HUES48 (cell line): Measurements from ENCODE around the gene STYXL2.

ENCODE experiments used
- H3K27ac ChIP-seq: one replicate; pipeline ENCODE4 v1.7.0; 2013; ENCODE audit warnings: low read depth, low read length, inconsistent platforms
- H3K27me3 ChIP-seq: 2 replicates; pipeline ENCODE4 v1.6.1; 2013; ENCODE audit warnings: mild to moderate bottlenecking, low read length; ENCODE audit not compliant: control insufficient read depth, insufficient read depth
- H3K36me3 ChIP-seq: 2 replicates; pipeline ENCODE4 v1.6.1; 2013; ENCODE audit warnings: low read length; ENCODE audit not compliant: control insufficient read depth, insufficient read depth
- H3K4me1 ChIP-seq: 2 replicates; pipeline ENCODE4 v1.6.1; 2013; ENCODE audit warnings: mild to moderate bottlenecking, low read length; ENCODE audit not compliant: control insufficient read depth, insufficient read depth
- H3K4me3 ChIP-seq: 2 replicates; pipeline ENCODE4 v1.5.1; 2013; ENCODE audit warnings: mild to moderate bottlenecking, low read depth, low read length
- H3K9ac ChIP-seq: 2 replicates; pipeline ENCODE4 v1.6.1; 2013; ENCODE audit warnings: mild to moderate bottlenecking, low read depth, low read length, moderate library complexity
- H3K9me3 ChIP-seq: 2 replicates; pipeline ENCODE4 v1.6.1; 2013; ENCODE audit warnings: low read length; ENCODE audit not compliant: control insufficient read depth, insufficient read depth

Gene STYXL2

GRCh38 chr1:167093846-167094516, at the start of gene STYXL2:
STYXL2 (plus strand) TSS chr1:167094075; CDS start chr1:167094850, 775 bp downstream.
- H3K27ac ChIP-seq: no peak within 1 kb of the TSS
- H3K36me3 ChIP-seq: no peaks in the 10 kb centered on the region
- H3K27me3 ChIP-seq: no peaks in the 10 kb centered on the region
- no peaks in the 10 kb centered on the region for H3K9me3 ChIP-seq
- H3K4me1 ChIP-seq: no peaks in the 10 kb centered on the region; the same call in 1 of the 2 replicates
- H3K9ac ChIP-seq: no peak within 1 kb of the TSS
- H3K4me3 ChIP-seq: no peak within 1 kb of the TSS

DNA sequence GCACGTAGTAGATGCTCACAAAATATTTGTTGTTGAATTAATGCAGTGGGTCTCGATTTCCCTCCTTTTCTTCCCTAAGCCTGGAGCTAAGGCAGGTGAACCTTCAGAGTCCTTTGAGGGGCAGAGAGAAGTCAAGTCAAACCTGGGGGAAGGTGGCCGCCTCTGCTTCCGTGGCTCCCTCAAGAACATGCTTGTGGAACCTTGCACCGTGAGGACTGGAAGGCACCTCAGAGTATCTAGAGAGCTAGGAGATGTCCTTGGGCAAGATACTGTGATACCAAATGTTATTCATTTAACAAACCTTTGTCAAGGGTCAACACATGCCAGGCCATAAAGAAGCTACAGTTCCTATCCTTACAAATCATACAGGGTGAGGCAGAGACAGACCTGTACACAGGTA, 42.0 kb upstream of the STYXL2 start:
- H3K27me3 ChIP-seq: no peaks in the 10 kb centered on the region
- no peak overlapping the region for H3K9ac ChIP-seq
- H3K36me3 ChIP-seq: no peaks in the 10 kb centered on the region
- no peak overlapping the region for H3K4me3 ChIP-seq
- no peaks in the 10 kb centered on the region for H3K9me3 ChIP-seq
- H3K27ac ChIP-seq: no peak overlapping the region
- no peaks in the 10 kb centered on the region for H3K4me1 ChIP-seq

- Histone ChIP-seq H3K9me3 (no peaks in the 10 kb centered on the region), H3K27ac (no peak overlapping the region), H3K4me3 (no peak overlapping the region), H3K27me3 (no peaks in the 10 kb centered on the region), H3K36me3 (no peaks in the 10 kb centered on the region), H3K4me1 (no peaks in the 10 kb centered on the region), H3K9ac (no peak overlapping the region)
These were observed 41.5 kb upstream of the STYXL2 start for GRCh38 chr1:167052389-167052788.

- Histone ChIP-seq H3K36me3 (no peaks in the 10 kb centered on the region), H3K4me3 (no peak overlapping the region), H3K9me3 (no peaks in the 10 kb centered on the region), H3K4me1 (peaks cover 9% of the 10 kb centered on the region; the same call in 1 of the 2 replicates), H3K27ac (no peak overlapping the region), H3K27me3 (no peaks in the 10 kb centered on the region), H3K9ac (no peak overlapping the region)
These were observed 39.3 kb upstream of the STYXL2 start for GRCh38 chr1:167054531-167054930.

GRCh38 chr1:167054946-167055630, 38.8 kb upstream of the STYXL2 start:
- no peaks in the 10 kb centered on the region for H3K36me3 ChIP-seq
- no peaks in the 10 kb centered on the region for H3K27me3 ChIP-seq
- H3K9ac ChIP-seq: no peak overlapping the region
- H3K9me3 ChIP-seq: no peaks in the 10 kb centered on the region
- peaks cover 10% of the 10 kb centered on the region; the same call in 1 of the 2 replicates for H3K4me1 ChIP-seq
- no peak overlapping the region for H3K4me3 ChIP-seq
- H3K27ac ChIP-seq: no peak overlapping the region

DNA sequence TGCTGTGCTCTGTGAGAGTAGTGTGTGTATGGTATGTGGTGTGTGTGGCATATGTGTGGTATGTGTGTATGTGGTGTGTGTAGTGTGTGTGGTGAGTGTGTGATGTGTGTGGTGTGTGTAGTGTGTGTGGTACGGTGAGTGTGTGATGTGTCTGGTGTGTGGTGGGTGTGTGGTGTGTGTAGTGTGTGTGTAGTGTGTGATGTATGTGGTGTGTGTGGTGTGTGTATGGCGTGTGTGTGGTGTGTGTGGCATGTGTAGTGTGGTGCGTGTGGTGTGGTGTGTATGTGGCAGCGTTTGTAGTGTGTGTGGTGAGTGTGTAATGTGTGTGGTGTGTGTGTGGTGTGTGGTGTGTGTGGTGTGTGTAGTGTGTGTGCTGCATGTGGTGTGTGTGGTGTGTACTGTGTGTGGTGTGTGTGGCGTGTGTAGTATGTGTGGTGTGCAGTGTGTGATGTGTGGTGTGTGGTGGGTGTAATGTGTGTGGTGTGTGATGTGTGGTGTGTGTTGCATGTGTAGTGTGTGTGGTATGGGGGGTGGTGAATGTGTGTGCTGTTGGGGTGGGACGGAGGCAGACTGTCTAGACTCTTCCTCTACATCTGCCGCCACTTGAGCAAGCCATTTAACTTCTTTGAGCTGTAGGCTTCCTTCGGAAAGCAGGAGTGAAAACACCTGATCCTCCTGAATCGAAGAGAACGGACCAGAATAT, 37.2 kb upstream of the STYXL2 start:
- no peak overlapping the region for H3K27ac ChIP-seq
- H3K36me3 ChIP-seq: no peaks in the 10 kb centered on the region
- H3K9ac ChIP-seq: no peak overlapping the region

DNA sequence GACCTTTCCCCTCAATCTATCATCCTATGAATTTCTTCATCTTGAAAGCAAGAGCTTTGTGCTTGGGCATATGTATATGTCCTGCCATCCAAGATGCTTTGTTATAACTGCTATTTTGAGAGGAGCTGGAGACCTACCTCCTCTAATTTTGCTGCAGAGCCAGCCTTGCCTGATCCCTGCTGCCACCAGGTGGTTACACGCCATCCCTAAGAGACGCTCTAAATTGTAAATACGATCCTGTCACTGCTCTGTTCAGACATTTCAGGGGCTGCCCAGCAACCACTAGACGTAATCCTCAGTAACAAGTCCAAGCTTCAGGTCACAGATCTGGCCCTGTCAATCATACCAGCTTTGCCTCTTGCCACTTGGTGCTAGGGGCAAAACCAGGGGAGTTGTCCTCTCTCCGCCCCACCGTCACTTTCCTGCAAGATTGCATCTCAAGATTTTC, 36.6 kb upstream of the STYXL2 start:
- H3K27me3 ChIP-seq: no peaks in the 10 kb centered on the region
- H3K27ac ChIP-seq: no peak overlapping the region
- no peak overlapping the region for H3K4me3 ChIP-seq
- H3K9ac ChIP-seq: no peak overlapping the region
- no peaks in the 10 kb centered on the region for H3K9me3 ChIP-seq
- no peaks in the 10 kb centered on the region for H3K36me3 ChIP-seq
- peaks cover 10% of the 10 kb centered on the region; the same call in 1 of the 2 replicates for H3K4me1 ChIP-seq

More for the DNA sequence above, 37.2 kb upstream of the STYXL2 start:
- Histone ChIP-seq H3K27me3 (no peaks in the 10 kb centered on the region), H3K9me3 (no peaks in the 10 kb centered on the region), H3K4me1 (peaks cover 10% of the 10 kb centered on the region; the same call in 1 of the 2 replicates), H3K4me3 (no peak overlapping the region)

- Histone ChIP-seq H3K27ac (no peak overlapping the region), H3K9ac (no peak overlapping the region), H3K4me1 (peaks cover 10% of the 10 kb centered on the region; the same call in 1 of the 2 replicates), H3K4me3 (peak overlapping the region; percentile 34), H3K27me3 (no peaks in the 10 kb centered on the region), H3K36me3 (no peaks in the 10 kb centered on the region), H3K9me3 (no peaks in the 10 kb centered on the region)
These were observed 34.6 kb upstream of the STYXL2 start for GRCh38 chr1:167059045-167059808.

DNA sequence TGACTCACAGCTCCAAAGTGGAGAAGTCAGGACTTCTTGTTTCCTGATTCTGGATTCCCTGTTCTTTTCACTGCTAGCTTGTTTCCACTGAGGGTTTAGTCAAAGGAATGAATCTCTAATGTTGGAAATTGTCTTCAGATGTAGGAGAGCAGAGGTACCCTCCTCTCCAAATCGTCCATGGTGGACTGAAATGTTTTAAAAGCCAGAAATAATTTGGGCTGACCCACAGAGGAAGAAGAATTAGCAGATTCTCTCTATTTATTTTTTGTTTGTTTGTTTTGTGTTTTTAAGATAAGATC, 34.1 kb upstream of the STYXL2 start:
- no peak overlapping the region for H3K4me3 ChIP-seq
- H3K27me3 ChIP-seq: no peaks in the 10 kb centered on the region

DNA sequence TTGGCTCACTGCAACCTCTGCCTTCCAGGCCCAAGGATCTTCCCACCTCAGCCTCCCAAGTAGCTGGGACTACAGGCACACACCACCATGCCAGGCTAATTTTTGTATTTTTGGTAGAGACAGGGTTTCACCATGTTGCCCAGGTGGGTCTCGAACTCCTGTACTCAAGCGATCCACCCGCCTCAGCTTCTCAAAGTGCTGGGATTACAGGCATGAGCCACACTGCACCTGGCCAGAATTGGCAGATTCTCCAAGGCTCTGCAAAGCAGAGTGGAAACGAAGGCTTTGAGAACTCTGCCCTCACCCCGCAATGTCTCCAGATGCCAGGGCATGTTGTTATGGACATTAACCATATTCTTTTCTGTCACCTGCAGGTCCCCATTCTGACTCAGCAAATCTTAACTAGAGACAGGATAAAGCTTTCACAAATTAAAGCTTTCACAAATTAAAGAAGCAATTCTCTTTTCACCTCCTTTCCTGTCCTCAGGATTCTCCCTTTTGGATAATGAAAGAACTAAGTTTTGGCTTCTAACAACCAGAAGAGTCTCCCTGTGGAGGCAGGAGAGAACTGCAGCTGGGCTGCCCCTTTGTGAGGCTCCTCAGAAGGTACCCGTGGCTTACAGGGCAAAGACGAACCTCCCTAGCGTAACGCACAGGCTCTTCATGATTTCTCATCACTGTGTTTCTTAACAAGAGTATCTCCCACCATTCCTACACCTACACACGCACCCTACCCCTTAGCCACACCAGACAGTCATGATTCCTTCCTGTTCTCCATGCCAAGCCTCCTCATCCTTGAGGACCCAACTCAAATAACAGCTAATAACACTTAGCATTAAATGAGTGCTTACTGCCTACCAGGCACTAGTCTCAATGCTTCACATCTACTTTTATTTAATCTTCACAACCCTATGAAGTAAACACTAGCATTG, 33.5 kb upstream of the STYXL2 start:
- Histone ChIP-seq H3K4me3 (no peak overlapping the region), H3K27ac (no peak overlapping the region), H3K4me1 (peaks cover 10% of the 10 kb centered on the region; the same call in 1 of the 2 replicates), H3K9me3 (no peaks in the 10 kb centered on the region), H3K36me3 (no peaks in the 10 kb centered on the region), H3K27me3 (no peaks in the 10 kb centered on the region), H3K9ac (no peak overlapping the region)

More for the DNA sequence above, 34.1 kb upstream of the STYXL2 start:
- no peaks in the 10 kb centered on the region for H3K36me3 ChIP-seq
- no peak overlapping the region for H3K27ac ChIP-seq
- peaks cover 10% of the 10 kb centered on the region; the same call in 1 of the 2 replicates for H3K4me1 ChIP-seq
- no peaks in the 10 kb centered on the region for H3K9me3 ChIP-seq
- H3K9ac ChIP-seq: no peak overlapping the region
